Gastroesophageal sphincter (tissue), 3 donors: ENCODE data around the gene THADA.

ENCODE experiments used
- CTCF ChIP-seq, 4 experiments: fragments of 200-600 bp in 2 of 4; fragments of 450-650 bp in 2 of 4; sonication (generic) in 1 of 4; IDR thresholded peaks; one replicate each; pipeline ENCODE4 v1.5.1; 2017 to 2019; ENCODE audit warnings: antibody characterized with exemption in 4 of 4, mild to moderate bottlenecking in 2 of 4, moderate library complexity in 2 of 4
- EP300 ChIP-seq: sonication (generic); formaldehyde crosslinking; IDR thresholded peaks from one replicate; pipeline ENCODE4 v1.6.1; 2017; ENCODE audit warnings: antibody characterized with exemption, mild to moderate bottlenecking
- POLR2A ChIP-seq, 2 donors: fragments of 450-650 bp; IDR thresholded peaks; one replicate each; pipeline ENCODE4 v1.6.1; 2017; ENCODE audit warnings: antibody characterized with exemption in 2 of 2, mild to moderate bottlenecking in 2 of 2, moderate library complexity in 1 of 2
- POLR2AphosphoS5 ChIP-seq: sonication (generic); formaldehyde crosslinking; IDR thresholded peaks from one replicate; pipeline ENCODE4 v1.6.1; 2017; ENCODE audit warnings: antibody characterized with exemption

DNA sequence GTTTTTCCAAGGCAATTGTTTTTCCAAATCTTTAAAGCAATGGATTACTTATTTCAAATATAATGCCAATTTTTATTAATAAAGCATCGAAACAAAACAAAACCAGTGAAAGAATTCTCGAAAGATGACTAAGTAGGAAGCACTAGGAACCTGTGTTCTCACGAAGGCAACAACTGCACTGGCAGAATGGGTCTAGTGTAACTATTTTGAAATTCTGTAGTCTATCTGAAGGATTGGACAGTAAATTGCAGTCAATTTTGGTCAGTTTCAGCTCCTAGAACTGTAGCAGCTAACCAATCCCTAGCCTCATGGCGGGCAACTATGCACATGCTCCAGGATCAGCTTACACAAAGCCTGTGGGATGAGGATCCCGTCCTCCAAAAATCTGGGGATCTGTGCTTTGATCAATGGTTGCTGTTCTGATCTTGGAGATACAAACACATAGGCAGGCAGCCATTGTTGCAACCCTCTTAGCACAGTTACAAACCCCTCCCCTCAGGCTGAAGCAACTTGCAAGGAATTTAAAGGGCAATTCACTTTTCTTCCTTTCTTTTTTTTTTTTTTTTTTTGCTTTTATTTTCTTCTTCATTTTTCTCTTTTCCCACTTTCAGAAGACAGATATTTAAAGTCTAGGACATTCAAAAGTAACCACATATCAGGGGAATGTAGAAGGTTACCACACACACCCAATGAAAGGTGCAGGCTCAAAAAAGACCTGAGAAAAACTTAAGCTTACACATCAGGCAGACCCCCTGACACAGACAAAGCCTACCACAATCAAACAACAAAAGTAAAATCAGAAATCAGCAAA lies 147.6 kb downstream of the THADA start:
- no peak for TF ChIP-seq EP300
- no peak for TF ChIP-seq POLR2A (IDR thresholded peaks at IDR 0.05)
- no peak for TF ChIP-seq POLR2AphosphoS5
- TF ChIP-seq CTCF (IDR thresholded peaks at IDR 0.05), result no peak
